Uterus (tissue), 4 donors: ENCODE results near the gene LRP8. TPM values are rescaled to one million over a fixed set of nuclear protein-coding genes. Genes with fewer than 3 reads are reported as not detected.
A peak's percentile ranks its signal among the peaks of the same experiment; 100 is the strongest.

Experiments used
- DNase-seq, 2 donors: peaks; one replicate each; pipeline ENCODE4 v3.0.0-alpha.2; 2019 to 2020
- H3K27ac ChIP-seq, 2 donors: fragments of 200-600 bp; sonication (generic); 1 replicate in 1 of 2; 2 replicates in 1 of 2; pipeline ENCODE4 v1.5.1; 2016 to 2018
- H3K27me3 ChIP-seq, 2 donors: fragments of 200-600 bp; sonication (generic); one replicate each; pipeline ENCODE4 v1.5.1; 2018 to 2019; ENCODE audit warnings: control low read depth in 1 of 2
- H3K36me3 ChIP-seq, 2 donors: fragments of 200-600 bp; sonication (generic); one replicate each; pipeline ENCODE4 v1.5.1; 2019; ENCODE audit warnings: control low read depth in 1 of 2
- H3K4me1 ChIP-seq, 2 donors: fragments of 200-600 bp; sonication (generic); one replicate each; pipeline ENCODE4 v1.5.1; 2018 to 2019; ENCODE audit warnings: control low read depth in 1 of 2
- H3K4me3 ChIP-seq, 2 donors: fragments of 200-600 bp; sonication (generic); 1 replicate in 1 of 2; 2 replicates in 1 of 2; pipeline ENCODE4 v1.5.1; 2018 to 2019; ENCODE audit warnings: mild to moderate bottlenecking in 1 of 2
- H3K9me3 ChIP-seq, 2 donors: fragments of 200-600 bp; sonication (generic); one replicate each; pipeline ENCODE4 v1.5.1; 2019; ENCODE audit warnings: control low read depth in 1 of 2
- POLR2A ChIP-seq, 2 donors: fragments of 450-650 bp; IDR thresholded peaks; one replicate each; pipeline ENCODE4 v1.6.1; 2016; ENCODE audit warnings: antibody characterized with exemption in 2 of 2, mild to moderate bottlenecking in 1 of 2, moderate library complexity in 1 of 2
- intact Hi-C: fragments of 100-400 bp; cut with DNase I; formaldehyde crosslinking; loops from one replicate; pipeline ENCODE4 v1.15.1; 2023; ENCODE audit warnings: low total_unique reads
- total RNA-seq, 4 donors: library from RNA; depleted of rRNA in 3 of 4; stranded (reverse); fragments of >200 nt in 3 of 4; gene quantifications; one replicate each; pipeline versions ENCODE4 v1.1.0 to v1.2.4, GENCODE V29; 2014 to 2023
- TF ChIP-seq, protein P1 (sequence below), 4 experiments: fragments of 200-600 bp in 2 of 4; fragments of 450-650 bp in 2 of 4; sonication (generic) in 2 of 4; IDR thresholded peaks; one replicate each; pipeline ENCODE4 v1.5.1; 2016 to 2019; ENCODE audit warnings: antibody characterized with exemption in 4 of 4, mild to moderate bottlenecking in 2 of 4, moderate library complexity in 1 of 4
- donor health status: DM: yes; HTN: yes; CAD: no.

LRP8 gene
- total RNA-seq, 4 donors from 2014 or later = 1.5 to 15.3 (median 8.5) TPM

DNA sequence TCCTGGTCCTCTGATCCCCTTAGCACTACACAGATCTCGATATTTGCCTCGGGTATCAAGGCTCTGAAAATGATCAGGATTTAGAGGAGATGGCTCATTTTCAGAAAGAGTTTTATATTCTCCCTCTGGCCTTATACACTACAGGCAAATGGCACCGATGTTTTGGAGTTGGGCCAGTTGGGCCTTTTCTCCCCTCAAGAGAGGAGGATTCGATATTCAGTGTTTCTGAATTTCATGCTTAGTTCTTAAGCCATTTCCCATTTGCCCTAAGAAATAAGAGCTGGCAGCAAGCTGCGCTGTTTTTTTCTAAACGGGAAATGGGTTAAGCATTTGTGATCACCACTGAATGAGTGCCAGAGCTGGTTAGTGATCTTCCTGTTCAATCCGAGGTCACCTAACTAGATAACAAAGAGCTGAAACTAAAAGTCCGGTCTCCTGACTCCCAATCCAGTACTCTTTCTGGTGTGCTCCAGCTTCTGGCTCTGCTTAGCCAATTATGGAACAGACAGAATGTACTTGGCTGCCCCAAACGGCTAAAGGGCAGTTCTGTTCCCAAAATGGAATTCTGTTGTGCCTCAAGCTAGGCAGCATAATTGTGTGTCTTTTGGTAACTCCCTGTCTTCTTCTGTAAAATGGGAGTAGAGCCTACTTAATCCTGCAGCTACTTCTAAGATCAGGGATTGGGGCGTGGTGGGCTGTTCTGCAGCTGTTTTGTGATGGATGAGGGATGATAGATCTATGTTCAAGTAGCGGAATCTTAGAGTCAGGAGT, 132.4 kb downstream of the LRP8 start:
- peak overlapping the region; percentile 97 for H3K27ac ChIP-seq
- no peaks in the 10 kb centered on the region for H3K36me3 ChIP-seq
- no peaks in the 10 kb centered on the region for H3K9me3 ChIP-seq
- peaks cover 0 to 18% of the 10 kb centered on the region in 2 donors for H3K4me1 ChIP-seq
- DNase-seq = peak in 1 of 2 donors; percentile 27
- H3K4me3 ChIP-seq = peak overlapping the region; percentile 86 to 87
- intact Hi-C loops = loop anchor here (10.0 kb wide), 1 partner anchor 271 kb away; the partner anchor contains the start of genes ECHDC2 and SCP2
- no peaks in the 10 kb centered on the region for H3K27me3 ChIP-seq
- no peak for TF ChIP-seq POLR2A (IDR thresholded peaks at IDR 0.05)
- TF ChIP-seq, protein P1, sequence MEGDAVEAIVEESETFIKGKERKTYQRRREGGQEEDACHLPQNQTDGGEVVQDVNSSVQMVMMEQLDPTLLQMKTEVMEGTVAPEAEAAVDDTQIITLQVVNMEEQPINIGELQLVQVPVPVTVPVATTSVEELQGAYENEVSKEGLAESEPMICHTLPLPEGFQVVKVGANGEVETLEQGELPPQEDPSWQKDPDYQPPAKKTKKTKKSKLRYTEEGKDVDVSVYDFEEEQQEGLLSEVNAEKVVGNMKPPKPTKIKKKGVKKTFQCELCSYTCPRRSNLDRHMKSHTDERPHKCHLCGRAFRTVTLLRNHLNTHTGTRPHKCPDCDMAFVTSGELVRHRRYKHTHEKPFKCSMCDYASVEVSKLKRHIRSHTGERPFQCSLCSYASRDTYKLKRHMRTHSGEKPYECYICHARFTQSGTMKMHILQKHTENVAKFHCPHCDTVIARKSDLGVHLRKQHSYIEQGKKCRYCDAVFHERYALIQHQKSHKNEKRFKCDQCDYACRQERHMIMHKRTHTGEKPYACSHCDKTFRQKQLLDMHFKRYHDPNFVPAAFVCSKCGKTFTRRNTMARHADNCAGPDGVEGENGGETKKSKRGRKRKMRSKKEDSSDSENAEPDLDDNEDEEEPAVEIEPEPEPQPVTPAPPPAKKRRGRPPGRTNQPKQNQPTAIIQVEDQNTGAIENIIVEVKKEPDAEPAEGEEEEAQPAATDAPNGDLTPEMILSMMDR (IDR thresholded peaks at IDR 0.05) = no peak

Other genes with a start within 250 kb of the LRP8 start
- under 1 TPM in 1 of 4 donors, not detected in 3; 0.24 TPM for gene SLC1A7, start 185.4 kb downstream of the LRP8 start, total RNA-seq
- gene CPT2, start 131.2 kb downstream of the LRP8 start, total RNA-seq = 10 to 100 TPM in 2 of 4 donors, 1 to 10 TPM in 2; 2.4 to 83.3 (median 10.2) TPM
- gene CZIB, start 107.4 kb downstream of the LRP8 start, total RNA-seq = 10 to 100 TPM; 78.9 to 81.9 (median 80.6) TPM
- gene MAGOH, start 89.6 kb downstream of the LRP8 start, total RNA-seq = 10 to 100 TPM; 31.6 to 60.9 (median 45.2) TPM
- gene DMRTB1, start 131.3 kb upstream of the LRP8 start, total RNA-seq = not detected